ENCODE data around the gene EML6.
"Not testable (repeated sequence)": the region's sequence is repeated elsewhere in the genome, so short reads cannot be mapped to it uniquely, and the experiment has no call there.

The EML6 gene

DNA sequence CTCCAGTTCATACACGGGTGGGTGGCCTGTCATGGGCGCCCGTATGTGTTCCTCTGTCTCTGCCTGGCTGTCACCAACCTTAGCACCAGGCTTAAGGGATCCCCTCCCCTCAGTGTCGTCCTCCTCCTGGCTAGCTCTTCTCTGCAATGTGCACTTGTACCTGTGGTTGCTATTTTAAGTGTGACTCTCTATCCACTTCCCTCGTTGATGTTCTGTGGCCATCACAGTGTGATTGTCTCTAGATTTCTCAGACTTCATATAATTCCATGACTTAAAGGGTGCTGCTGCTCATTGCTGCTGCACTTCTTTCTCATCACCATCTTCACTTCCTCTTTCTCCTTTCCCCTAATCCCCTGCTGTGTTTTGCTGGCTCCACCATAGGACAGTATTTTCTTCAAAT, 143.4 kb downstream of the EML6 start:
- no peak overlapping the region for H3K4me3 ChIP-seq (ENCODE audit: low read length)
- DNase-seq (ENCODE audit: low read depth) = no peak
- TF ChIP-seq CTCF (conservative IDR thresholded peaks at IDR 0.05; ENCODE audit: low read depth, low read length) = no peak

- no peak overlapping the region for H3K4me3 ChIP-seq (ENCODE audit: low read length)
- no peak for DNase-seq (ENCODE audit: low read depth)
- TF ChIP-seq CTCF (conservative IDR thresholded peaks at IDR 0.05; ENCODE audit: low read depth, low read length) = no peak
These were observed 144.0 kb downstream of the EML6 start for GRCh38 chr2:54867457-54867856.

DNA sequence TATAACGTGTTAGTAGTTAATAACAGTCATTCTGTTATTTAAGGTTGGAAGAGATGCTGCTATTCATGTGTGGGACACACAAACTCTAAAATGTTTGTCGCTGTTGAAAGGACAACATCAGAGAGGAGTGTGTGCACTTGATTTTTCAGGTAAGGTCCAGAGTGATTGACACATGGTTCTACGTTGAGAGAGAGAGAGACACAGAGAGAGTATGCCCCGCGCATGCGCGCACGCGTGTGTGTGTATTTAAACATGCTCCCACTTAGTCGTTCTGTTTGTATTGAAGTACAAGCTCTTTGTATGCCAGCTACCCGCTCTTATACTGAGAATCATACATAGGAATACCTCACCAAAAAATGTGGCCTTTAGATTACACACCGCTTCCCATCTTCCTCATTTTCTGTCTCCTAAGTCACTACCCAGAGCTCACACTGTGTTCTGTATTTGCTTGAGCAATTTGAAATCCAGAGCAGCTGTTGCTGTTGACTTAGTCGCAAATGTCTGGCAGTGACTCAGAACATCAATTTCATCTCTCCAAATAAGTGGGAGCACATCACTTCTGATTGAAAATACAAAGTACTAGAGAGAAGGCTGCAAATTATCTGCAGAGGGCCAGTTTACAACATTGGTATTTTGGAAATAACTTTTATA, 148.1 kb downstream of the EML6 start:
- no peak overlapping the region for H3K4me3 ChIP-seq (ENCODE audit: low read length)
- no peak for DNase-seq (ENCODE audit: low read depth)
- no peak for TF ChIP-seq CTCF (conservative IDR thresholded peaks at IDR 0.05; ENCODE audit: low read depth, low read length)

DNA sequence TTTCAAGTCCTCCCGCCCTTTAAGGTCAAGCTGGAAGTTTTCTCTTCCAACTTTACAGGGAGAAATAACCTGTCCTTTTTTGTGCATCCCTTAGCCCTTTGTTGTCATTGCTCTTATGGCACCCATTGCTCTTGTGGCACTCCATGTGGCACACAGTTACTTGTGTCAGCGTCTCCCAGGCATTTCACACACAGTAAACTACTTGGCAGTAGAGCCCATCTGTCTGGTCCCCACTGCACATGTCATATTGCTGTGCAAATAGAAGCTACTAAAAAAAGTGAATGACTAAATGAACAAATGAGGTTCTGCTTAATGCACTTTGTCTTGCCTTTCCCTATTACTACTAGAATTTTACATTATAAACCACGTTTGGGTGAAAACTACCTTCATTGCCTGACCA, 149.3 kb downstream of the EML6 start:
- TF ChIP-seq CTCF (conservative IDR thresholded peaks at IDR 0.05; ENCODE audit: low read depth, low read length) = no peak
- no peak overlapping the region for H3K4me3 ChIP-seq (ENCODE audit: low read length)
- DNase-seq (ENCODE audit: low read depth) = no peak

GRCh38 chr2:54873236-54873635, 149.8 kb downstream of the EML6 start:
- H3K4me3 ChIP-seq (ENCODE audit: low read length); DNase-seq (ENCODE audit: low read depth): not testable (repeated sequence)

DNA sequence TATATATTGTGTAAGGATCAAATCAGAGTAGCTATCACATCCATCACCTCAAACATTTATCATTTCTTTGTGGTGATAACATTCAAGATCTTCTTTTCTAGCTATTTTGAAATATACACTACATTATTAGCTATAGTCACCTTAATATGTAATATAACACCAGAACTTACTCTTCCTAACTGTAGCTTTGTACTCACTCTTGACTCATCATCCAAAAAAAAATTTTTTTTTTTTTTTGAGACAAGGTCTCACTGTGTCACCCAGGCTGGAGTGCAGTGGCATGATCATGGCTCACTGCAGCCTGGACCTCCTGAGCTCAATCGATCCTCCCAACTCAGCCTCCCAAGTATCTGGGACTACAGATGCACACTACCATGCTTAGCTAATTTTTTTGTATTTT, 153.3 kb downstream of the EML6 start:
- no peak overlapping the region for H3K4me3 ChIP-seq (ENCODE audit: low read length)
- TF ChIP-seq CTCF (conservative IDR thresholded peaks at IDR 0.05; ENCODE audit: low read depth, low read length) = no peak
- DNase-seq (ENCODE audit: low read depth) = no peak

DNA sequence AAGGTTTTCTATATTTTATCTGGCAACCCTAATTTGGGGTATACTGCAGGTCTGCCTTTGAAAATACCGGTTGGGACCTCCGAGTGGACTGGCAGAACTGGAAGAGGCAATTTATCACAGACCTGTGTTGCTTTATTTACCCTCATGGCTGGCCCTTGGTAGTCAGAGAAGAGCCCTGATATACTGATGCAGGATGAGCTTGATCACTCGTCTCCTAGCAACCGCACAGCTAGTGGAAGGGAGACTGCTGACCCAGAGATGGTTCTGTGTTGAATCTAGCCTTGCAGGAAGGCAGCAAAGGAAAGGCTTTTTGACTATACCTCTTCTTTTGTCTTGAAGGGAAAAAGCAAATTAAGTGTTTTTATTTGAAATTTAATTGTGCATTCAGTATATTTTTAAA, 154.7 kb downstream of the EML6 start:
- TF ChIP-seq CTCF (conservative IDR thresholded peaks at IDR 0.05; ENCODE audit: low read depth, low read length) = no peak
- no peak for DNase-seq (ENCODE audit: low read depth)
- H3K4me3 ChIP-seq (ENCODE audit: low read length) = no peak overlapping the region

- DNase-seq (ENCODE audit: low read depth) = no peak
- H3K4me3 ChIP-seq (ENCODE audit: low read length) = no peak overlapping the region
- no peak for TF ChIP-seq CTCF (conservative IDR thresholded peaks at IDR 0.05; ENCODE audit: low read depth, low read length)
These were observed 155.6 kb downstream of the EML6 start for GRCh38 chr2:54879032-54879431.

Measured in retinal pigment epithelial cell (primary cell).